Liver (tissue), 9 donors: ENCODE results near the gene AGT. TPM values are rescaled to one million over a fixed set of nuclear protein-coding genes. Genes with fewer than 3 reads are reported as not detected.

ENCODE experiments used
- DNase-seq: peaks from one replicate; pipeline ENCODE4 v3.0.0-alpha.2; 2017; ENCODE audit warnings: low spot score
- H3K27ac ChIP-seq, 2 donors: one replicate each; pipeline ENCODE4 v1.7.0; 2013; ENCODE audit warnings: inconsistent platforms in 2 of 2, low read length in 2 of 2, control low read depth in 1 of 2, low read depth in 1 of 2, mild to moderate bottlenecking in 1 of 2
- H3K27me3 ChIP-seq, 4 donors: one replicate each; pipeline versions ENCODE4 v1.6.1 to v1.7.0; 2013; ENCODE audit warnings: low read length in 3 of 4, inconsistent platforms in 1 of 4, mild to moderate bottlenecking in 1 of 4, moderate library complexity in 1 of 4; ENCODE audit not compliant: control insufficient read depth in 4 of 4, insufficient read depth in 4 of 4
- H3K36me3 ChIP-seq, 4 donors: one replicate each; pipeline versions ENCODE4 v1.6.1 to v1.7.0; 2013; ENCODE audit warnings: low read length in 3 of 4, mild to moderate bottlenecking in 3 of 4, low read depth in 1 of 4, moderate library complexity in 1 of 4; ENCODE audit not compliant: control insufficient read depth in 4 of 4, insufficient read depth in 3 of 4
- H3K4me1 ChIP-seq, 4 donors: one replicate each; pipeline versions ENCODE4 v1.6.1 to v1.7.0; 2013; ENCODE audit warnings: low read length in 3 of 4, mild to moderate bottlenecking in 3 of 4, moderate library complexity in 1 of 4; ENCODE audit not compliant: control insufficient read depth in 4 of 4, insufficient read depth in 4 of 4
- H3K4me3 ChIP-seq, 3 donors: one replicate each; pipeline versions ENCODE4 v1.6.1 to v1.7.0; 2013; ENCODE audit warnings: low read length in 3 of 3, control low read depth in 1 of 3, low read depth in 1 of 3, mild to moderate bottlenecking in 1 of 3
- H3K9ac ChIP-seq, 2 donors: one replicate each; pipeline ENCODE4 v1.7.0; 2013; ENCODE audit warnings: low read length in 2 of 2, mild to moderate bottlenecking in 2 of 2, moderate library complexity in 2 of 2, control low read depth in 1 of 2, low read depth in 1 of 2
- H3K9me3 ChIP-seq, 4 donors: one replicate each; pipeline versions ENCODE4 v1.6.1 to v1.7.0; 2013; ENCODE audit warnings: low read length in 3 of 4; ENCODE audit not compliant: control insufficient read depth in 4 of 4
- FOXA1 ChIP-seq: IDR thresholded peaks from 2 replicates; pipeline ENCODE4 v1.6.1; 2016; ENCODE audit warnings: antibody characterized with exemption
- GABPA ChIP-seq, 2 donors: IDR thresholded peaks in 1 of 2; conservative IDR thresholded peaks in 1 of 2; 2 replicates each; pipeline ENCODE4 v1.6.1; 2016; ENCODE audit warnings: antibody characterized with exemption in 2 of 2, mild to moderate bottlenecking in 1 of 2, moderate library complexity in 1 of 2
- HNF4A ChIP-seq, 2 donors: conservative IDR thresholded peaks; 2 replicates each; pipeline ENCODE4 v1.6.1; 2016; ENCODE audit warnings: antibody characterized with exemption in 2 of 2, mild to moderate bottlenecking in 2 of 2
- HNF4G ChIP-seq: IDR thresholded peaks from 2 replicates; pipeline ENCODE4 v1.6.1; 2016; ENCODE audit warnings: antibody characterized with exemption
- JUND ChIP-seq, 2 donors: IDR thresholded peaks; 2 replicates each; pipeline ENCODE4 v1.6.1; 2016; ENCODE audit warnings: antibody characterized with exemption in 2 of 2
- NR2F2 ChIP-seq: IDR thresholded peaks from 2 replicates; pipeline ENCODE4 v1.6.1; 2016; ENCODE audit warnings: antibody characterized with exemption
- RXRA ChIP-seq, 2 donors: IDR thresholded peaks; 2 replicates each; pipeline ENCODE4 v1.6.1; 2017 to 2018; ENCODE audit warnings: antibody characterized with exemption in 2 of 2, mild to moderate bottlenecking in 1 of 2
- SP1 ChIP-seq: IDR thresholded peaks from 2 replicates; pipeline ENCODE4 v1.6.1; 2018; ENCODE audit warnings: antibody characterized with exemption, mild to moderate bottlenecking
- TAF1 ChIP-seq: conservative IDR thresholded peaks from 2 replicates; pipeline ENCODE4 v1.6.1; 2016; ENCODE audit warnings: antibody characterized with exemption, mild to moderate bottlenecking
- YY1 ChIP-seq: IDR thresholded peaks from 2 replicates; pipeline ENCODE4 v1.6.1; 2016; ENCODE audit warnings: antibody characterized with exemption, mild to moderate bottlenecking
- WGBS: extraction: QIAGEN DNeasy Blood & Tissue Kit; methylation state at CpG from one replicate; pipeline ENCODE4 v1.1.7; 2013; 5-methylcytosine and 5-hydroxymethylcytosine counted together
- polyA plus RNA-seq, 2 donors: library from polyadenylated mRNA; stranded (reverse) in 1 of 2; unstranded in 1 of 2; fragments of 200-250 nt in 1 of 2; fragments of >200 nt in 1 of 2; fragmentation: Nextera tagmentation in 1 of 2; extraction: Ambion mirVana in 1 of 2; gene quantifications; one replicate each; pipeline versions ENCODE4 v1.2.1 to v1.2.3, GENCODE V29; 2013 to 2015
- total RNA-seq, 2 donors: library from RNA; depleted of rRNA; stranded (reverse); fragments of >200 nt; gene quantifications; one replicate each; pipeline ENCODE4 v1.2.3, GENCODE V29; 2014
- TF ChIP-seq, protein P1 (sequence below): fragments of 150-350 bp; IDR thresholded peaks from 2 replicates; pipeline ENCODE4 v1.5.1; 2017; ENCODE audit warnings: improper control_type of control experiment, low read depth, low read length; ENCODE audit not compliant: missing input control
- TF ChIP-seq, protein P2 (sequence below): IDR thresholded peaks from 2 replicates; pipeline ENCODE4 v1.6.1; 2016; ENCODE audit warnings: antibody characterized with exemption
- TF ChIP-seq, protein P3 (sequence below): IDR thresholded peaks from 2 replicates; pipeline ENCODE4 v1.6.1; 2016; ENCODE audit warnings: antibody characterized with exemption
- TF ChIP-seq, protein P4 (sequence below): IDR thresholded peaks from 2 replicates; pipeline ENCODE4 v1.6.1; 2016; ENCODE audit warnings: antibody characterized with exemption
- donor health status: healthy.
- donor health status: healthy.
- donor health status: healthy.
- donor health status: healthy.
- donor health status: healthy.

Gene AGT
- total and polyA plus RNA-seq, 4 donors: 1,430 to 5,119 (median 2,089) TPM

DNA sequence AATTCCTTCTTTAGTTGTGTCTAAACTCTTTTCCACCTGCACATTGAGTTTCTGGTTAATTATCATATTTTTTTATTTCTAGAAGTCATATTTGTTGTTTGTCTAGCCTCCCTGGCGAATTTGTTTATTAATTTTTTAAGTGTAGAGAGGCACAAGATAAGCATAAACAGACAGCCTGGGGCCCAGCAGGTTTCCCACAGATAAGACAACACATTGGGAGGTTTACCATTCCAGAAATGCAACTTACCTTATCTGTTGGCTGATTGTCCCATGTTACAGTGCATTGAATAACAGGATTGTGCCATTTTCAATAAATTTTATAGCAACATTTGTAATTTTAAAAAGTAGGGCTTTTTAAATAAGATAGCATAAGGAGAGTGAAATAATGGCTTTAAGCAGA is 36.7 kb downstream of the AGT start:
- peaks cover 6 to 32% (median 22%) of the 10 kb centered on the region in 4 donors for H3K36me3 ChIP-seq
- no peaks in the 10 kb centered on the region for H3K9me3 ChIP-seq
- no peaks in the 10 kb centered on the region for H3K27me3 ChIP-seq
- no peak overlapping the region for H3K27ac ChIP-seq
- no peak for DNase-seq
- no peak for TF ChIP-seq YY1
- TF ChIP-seq HNF4G: no peak
- TF ChIP-seq FOXA1: no peak
- TF ChIP-seq NR2F2: no peak
- no peak for TF ChIP-seq RXRA (IDR thresholded peaks at IDR 0.05)
- no peak for TF ChIP-seq JUND (IDR thresholded peaks at IDR 0.05)
- TF ChIP-seq, protein P1, sequence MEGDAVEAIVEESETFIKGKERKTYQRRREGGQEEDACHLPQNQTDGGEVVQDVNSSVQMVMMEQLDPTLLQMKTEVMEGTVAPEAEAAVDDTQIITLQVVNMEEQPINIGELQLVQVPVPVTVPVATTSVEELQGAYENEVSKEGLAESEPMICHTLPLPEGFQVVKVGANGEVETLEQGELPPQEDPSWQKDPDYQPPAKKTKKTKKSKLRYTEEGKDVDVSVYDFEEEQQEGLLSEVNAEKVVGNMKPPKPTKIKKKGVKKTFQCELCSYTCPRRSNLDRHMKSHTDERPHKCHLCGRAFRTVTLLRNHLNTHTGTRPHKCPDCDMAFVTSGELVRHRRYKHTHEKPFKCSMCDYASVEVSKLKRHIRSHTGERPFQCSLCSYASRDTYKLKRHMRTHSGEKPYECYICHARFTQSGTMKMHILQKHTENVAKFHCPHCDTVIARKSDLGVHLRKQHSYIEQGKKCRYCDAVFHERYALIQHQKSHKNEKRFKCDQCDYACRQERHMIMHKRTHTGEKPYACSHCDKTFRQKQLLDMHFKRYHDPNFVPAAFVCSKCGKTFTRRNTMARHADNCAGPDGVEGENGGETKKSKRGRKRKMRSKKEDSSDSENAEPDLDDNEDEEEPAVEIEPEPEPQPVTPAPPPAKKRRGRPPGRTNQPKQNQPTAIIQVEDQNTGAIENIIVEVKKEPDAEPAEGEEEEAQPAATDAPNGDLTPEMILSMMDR: no peak
- no peak for TF ChIP-seq SP1
- H3K9ac ChIP-seq: no peak overlapping the region
- WGBS: 97% methylated on average over 1 of the region's 1 CpG
- H3K4me1 ChIP-seq: peaks cover 11 to 25% (median 23%) of the 10 kb centered on the region in 4 donors
- H3K4me3 ChIP-seq: no peak overlapping the region

DNA sequence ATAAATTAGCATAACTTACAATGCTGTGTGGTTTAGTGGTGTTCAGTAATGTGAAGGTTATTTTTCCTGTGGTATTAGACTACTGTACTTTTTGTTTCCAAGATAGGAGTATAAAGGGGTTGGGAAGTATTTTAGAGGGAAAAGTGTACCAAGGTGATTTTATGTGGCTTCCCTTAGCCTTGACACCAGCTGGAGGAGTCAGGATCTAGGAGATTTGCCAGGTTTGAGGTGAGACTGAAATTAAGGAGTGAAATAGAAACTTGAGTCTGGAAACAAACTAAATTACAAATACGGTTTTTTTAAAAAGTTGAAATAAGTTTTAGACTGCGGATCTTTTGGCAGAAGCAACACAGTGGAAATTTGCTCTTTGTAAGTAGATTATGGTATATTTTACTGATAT is 39.3 kb downstream of the AGT start:
- TF ChIP-seq, protein P1: no peak
- TF ChIP-seq, protein P2, sequence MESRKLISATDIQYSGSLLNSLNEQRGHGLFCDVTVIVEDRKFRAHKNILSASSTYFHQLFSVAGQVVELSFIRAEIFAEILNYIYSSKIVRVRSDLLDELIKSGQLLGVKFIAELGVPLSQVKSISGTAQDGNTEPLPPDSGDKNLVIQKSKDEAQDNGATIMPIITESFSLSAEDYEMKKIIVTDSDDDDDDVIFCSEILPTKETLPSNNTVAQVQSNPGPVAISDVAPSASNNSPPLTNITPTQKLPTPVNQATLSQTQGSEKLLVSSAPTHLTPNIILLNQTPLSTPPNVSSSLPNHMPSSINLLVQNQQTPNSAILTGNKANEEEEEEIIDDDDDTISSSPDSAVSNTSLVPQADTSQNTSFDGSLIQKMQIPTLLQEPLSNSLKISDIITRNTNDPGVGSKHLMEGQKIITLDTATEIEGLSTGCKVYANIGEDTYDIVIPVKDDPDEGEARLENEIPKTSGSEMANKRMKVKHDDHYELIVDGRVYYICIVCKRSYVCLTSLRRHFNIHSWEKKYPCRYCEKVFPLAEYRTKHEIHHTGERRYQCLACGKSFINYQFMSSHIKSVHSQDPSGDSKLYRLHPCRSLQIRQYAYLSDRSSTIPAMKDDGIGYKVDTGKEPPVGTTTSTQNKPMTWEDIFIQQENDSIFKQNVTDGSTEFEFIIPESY: no peak
- TF ChIP-seq TAF1: no peak
- TF ChIP-seq, protein P3, sequence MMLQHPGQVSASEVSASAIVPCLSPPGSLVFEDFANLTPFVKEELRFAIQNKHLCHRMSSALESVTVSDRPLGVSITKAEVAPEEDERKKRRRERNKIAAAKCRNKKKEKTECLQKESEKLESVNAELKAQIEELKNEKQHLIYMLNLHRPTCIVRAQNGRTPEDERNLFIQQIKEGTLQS: no peak
- no peak for TF ChIP-seq NR2F2
- TF ChIP-seq HNF4A (conservative IDR thresholded peaks at IDR 0.05): no peak
- TF ChIP-seq, protein P4, sequence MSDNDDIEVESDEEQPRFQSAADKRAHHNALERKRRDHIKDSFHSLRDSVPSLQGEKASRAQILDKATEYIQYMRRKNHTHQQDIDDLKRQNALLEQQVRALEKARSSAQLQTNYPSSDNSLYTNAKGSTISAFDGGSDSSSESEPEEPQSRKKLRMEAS: no peak
- no peak for TF ChIP-seq JUND (IDR thresholded peaks at IDR 0.05)
- no peak for TF ChIP-seq GABPA (IDR thresholded peaks at IDR 0.05 in 1 of 2, conservative IDR thresholded peaks at IDR 0.05 in 1 of 2)
- Histone ChIP-seq H3K9ac (no peak overlapping the region), H3K4me3 (no peak overlapping the region), H3K27me3 (no peaks in the 10 kb centered on the region), H3K27ac (no peak overlapping the region), H3K4me1 (peaks cover 0 to 3% (median 1%) of the 10 kb centered on the region in 4 donors), H3K9me3 (no peaks in the 10 kb centered on the region), H3K36me3 (peaks cover 13 to 43% (median 36%) of the 10 kb centered on the region in 4 donors)
- DNase-seq: no peak
- WGBS: 97% methylated on average over 2 of the region's 2 CpGs
